HG03565 (cell line): ENCODE data around the gene CACNB2.

Source experiments
- ATAC-seq: cut with Tn5 transposase; IDR thresholded peaks from one replicate; pipeline ENCODE4 v1.9.1; 2021; ENCODE audit warnings: mild to moderate bottlenecking, moderate library complexity; ENCODE audit not compliant: unreplicated experiment

The CACNB2 gene

GRCh38 chr10:18328941-18329340 lies 188.7 kb downstream of the CACNB2 start:
- no peak for ATAC-seq

DNA sequence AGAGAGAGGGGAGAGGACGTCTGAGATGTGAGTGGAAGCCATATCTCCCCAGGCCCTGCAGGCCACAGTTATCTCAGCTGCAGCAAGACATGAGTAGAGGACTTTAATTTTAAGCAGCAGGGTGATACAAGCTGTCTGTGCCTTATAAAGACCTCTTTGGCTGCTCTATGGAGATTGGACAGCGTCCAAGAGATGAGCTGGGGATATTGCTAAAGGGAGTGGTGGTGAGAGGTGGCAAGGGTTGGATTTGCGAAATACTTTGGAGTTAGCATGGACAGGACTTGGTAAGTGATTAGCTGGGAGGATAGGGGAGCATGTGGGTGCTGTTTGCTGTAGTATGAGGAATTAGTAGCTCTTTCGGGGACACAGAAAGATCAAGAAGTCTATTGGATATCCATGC lies 191.8 kb downstream of the CACNB2 start:
- no peak for ATAC-seq

DNA sequence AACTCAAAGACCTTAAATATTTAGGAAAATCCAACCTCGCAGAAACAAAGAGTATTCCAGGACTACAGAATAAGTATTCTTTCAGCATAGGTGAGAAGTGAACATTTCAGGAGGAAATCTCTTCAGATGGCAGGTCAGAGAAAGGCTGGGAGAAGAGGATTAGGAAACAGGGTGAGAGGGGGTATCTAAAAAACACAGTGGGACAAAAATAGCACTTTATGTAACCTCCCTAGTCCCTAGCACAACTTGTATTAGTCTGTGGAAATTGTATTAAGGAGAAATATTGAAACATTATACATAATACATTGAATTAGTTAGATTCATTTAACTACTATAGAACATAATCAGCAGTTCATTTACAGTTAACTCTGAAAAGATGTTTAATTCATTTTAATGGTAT lies 192.3 kb downstream of the CACNB2 start:
- no peak for ATAC-seq

DNA sequence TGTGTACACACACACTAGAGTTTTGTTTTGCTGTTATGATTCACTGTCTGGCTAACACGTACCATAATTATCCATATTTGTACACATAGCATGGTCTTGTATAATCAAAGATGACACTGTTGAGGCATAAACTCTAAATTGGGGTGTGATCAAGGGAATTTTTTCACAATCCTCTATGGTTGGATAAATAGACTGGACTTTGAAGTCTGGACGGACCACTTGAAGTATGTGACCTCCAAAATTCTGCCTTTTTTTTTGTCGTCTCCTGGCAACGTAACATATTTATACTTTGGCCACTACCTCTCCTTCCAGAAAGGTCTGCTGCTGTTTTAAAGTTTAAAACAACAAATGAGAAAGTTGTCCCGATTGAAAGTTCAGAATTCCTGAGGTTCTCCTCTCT lies 193.4 kb downstream of the CACNB2 start:
- no peak for ATAC-seq

DNA sequence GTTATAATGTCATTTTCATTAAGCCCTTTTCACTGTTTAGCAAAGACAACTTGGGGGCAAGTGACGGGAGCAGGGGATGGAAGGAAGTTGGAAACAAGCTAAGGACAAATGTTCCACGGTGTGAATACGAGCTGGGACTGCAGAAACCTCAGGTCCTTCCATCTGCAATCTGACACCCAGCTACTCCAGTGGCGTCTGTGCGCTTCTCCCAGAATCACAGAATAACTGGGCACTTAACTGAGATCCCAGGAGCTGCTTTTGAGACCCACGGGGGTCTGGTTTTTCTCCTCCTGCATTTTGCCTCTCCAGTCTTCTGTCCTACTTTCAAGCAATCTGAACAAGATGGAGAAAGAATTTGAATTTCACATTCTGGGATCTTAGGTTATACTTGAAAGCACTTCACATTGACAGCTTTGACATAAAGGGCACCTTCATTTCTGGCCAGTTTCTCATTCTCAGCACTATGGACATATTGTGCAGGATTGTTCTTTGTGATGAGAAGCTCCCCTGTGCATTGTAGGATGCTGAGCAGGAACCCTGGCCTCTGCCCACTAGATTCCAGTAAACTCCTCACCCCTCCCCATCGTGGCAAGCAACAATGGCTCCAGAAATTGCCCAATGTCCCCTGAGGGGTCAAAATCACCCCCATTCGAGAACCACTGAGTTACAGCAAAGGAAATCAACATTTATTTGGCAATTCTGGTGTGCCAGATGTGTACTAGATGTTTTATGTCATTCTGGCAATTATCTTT lies 194.1 kb downstream of the CACNB2 start:
- ATAC-seq: no peak

- ATAC-seq: no peak
Measured at GRCh38 chr10:18340496-18341051, 200.3 kb downstream of the CACNB2 start.

- no peak for ATAC-seq
Measured at GRCh38 chr10:18341055-18341454, 200.8 kb downstream of the CACNB2 start.

DNA sequence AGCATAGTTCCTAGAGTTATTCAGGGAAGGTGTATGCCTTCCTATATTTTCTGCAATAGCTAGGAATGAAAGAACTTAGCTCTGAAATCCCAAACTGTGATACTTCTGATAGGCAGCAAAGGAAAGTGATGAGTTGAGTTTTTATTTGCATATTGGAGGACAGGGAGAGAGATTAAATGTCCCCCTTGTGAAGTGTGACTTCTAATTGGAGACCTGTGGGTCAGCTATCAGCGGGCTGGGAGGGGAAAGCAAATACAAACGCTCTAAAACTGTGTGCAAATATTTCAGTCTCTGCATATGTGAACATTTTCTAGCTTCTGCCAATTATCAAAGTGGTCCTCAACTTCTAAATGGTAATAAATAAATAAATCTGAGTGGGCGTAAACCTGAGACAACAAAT lies 203.3 kb downstream of the CACNB2 start:
- ATAC-seq: no peak

GRCh38 chr10:18345308-18345707 lies 205.1 kb downstream of the CACNB2 start:
- ATAC-seq: no peak

DNA sequence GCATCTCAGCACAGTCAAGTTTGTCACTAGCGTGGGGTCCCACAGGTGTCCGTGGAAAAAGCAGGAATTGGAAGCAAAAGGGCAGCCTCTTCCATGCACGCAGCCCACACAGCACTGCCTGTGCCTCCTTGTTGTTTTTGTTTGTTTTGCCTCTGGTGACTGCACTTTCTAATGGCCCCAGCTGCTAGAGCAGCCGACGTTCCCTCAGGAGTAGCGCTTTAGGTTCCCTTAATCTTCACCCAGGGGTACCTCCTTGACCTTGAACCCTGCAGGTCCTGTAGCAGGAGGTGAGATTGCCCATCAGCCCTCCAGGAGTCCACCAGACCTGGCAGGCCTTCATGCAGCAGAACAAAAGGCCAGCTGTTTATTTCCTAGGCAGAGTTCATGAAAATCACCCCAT lies 210.1 kb downstream of the CACNB2 start:
- no peak for ATAC-seq

GRCh38 chr10:18351421-18351820 lies 211.2 kb downstream of the CACNB2 start:
- no peak for ATAC-seq

DNA sequence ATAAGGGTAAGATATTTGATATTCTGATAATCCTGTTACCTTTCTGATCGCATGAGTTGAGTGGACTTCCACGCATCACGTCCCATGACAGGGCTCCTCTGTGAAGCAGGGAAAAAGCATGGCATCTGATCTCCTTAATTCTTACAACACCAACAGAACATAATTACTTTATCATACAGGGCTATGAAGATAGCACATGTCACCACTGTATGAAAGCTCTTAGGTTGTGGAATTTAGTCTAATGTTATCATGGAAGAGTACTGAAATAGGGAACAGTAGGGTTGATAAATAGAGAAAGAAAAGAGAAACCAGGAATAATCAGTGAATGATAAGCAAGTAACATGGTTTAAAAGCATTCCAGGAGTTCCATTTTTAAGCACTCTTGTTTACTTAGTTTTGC lies 212.0 kb downstream of the CACNB2 start:
- no peak for ATAC-seq

DNA sequence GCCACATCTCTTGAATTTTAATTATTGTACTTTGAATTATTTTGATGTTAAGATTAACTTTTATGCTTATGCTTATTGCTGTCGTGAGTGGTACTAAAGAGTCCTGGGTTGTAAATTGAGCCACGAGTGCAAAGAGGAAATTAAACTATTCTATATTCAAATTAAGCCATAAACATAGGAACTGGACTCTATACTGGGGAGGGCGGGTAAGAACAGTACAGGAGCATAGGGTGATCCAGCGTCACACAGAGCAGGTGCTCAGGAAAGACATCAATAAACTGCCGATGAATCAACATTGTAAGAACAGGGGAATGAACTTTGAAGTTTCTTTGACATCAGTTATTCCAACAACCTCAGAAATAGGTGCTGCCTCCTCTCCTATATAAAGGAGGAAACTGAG lies 219.6 kb downstream of the CACNB2 start:
- no peak for ATAC-seq

DNA sequence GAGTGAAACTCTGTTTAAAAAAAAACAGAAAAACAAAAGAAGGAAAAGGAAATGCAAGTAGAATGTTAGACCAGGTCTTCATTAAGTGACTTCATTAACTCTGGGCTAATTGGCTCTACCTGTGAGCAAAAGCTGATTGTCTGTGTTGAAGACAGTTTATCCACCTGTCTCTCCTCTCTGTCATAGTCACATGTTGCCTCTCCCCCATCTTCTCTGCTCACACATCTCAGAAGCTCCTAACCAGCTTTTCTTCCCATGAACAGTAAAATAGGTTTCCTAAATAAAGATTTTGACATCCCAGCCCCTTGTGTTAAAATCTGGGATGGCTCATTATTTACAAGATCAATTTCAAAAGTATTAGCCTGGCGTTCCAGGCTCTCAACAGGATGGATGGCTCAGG lies 222.7 kb downstream of the CACNB2 start:
- no peak for ATAC-seq

GRCh38 chr10:18364987-18365775 lies 225.0 kb downstream of the CACNB2 start:
- no peak for ATAC-seq

DNA sequence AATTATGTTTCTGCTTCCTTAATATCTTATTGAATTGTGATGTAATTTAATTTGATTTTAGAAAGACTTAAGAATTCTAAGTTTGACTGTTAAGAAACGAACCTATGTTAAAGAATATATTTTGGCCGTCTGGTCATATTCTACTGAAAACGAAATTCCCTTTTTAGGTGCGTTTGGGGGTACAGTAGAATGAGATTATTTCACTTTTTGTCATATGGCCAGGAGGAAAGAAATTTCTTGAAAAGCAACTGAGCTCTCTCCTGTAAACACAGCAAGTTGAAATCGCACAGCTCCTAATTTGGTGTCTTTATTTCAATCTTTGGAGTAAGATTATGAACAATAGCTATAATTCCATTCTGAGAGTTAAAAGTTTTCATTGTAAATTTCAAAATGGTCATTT lies 227.6 kb downstream of the CACNB2 start:
- ATAC-seq: no peak

- no peak for ATAC-seq
Measured at GRCh38 chr10:18368273-18368672, 228.0 kb downstream of the CACNB2 start.

- no peak for ATAC-seq
Measured at GRCh38 chr10:18368682-18369081, 228.5 kb downstream of the CACNB2 start.

DNA sequence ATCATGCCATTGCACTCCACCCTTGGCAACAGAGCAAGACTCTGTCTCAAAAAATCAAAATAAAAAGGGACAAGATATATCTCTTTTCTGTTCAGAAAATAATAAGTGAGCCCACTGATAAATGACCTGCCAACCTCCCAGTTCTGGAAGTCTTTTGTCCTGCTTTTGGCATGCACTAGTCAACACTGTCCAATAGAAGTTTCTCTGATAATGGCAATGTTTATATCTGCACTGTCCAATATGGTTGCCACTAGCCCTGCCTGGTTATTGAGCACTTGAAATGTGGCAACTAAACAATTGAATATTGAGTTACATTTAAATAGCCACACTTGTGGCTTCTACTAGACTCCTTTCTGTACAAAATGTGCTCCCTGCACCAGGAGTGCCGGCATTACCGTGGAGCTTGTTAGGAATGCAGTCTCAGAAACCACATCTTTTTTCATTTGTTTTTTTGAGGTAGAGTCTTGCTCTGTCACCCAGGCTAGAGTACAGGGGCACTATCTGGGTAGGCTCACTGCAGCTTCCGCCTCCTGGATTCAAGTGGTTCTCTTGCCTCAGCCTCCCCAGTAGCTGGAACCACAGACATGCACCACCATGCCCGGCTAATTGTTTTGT lies 229.7 kb downstream of the CACNB2 start:
- no peak for ATAC-seq

DNA sequence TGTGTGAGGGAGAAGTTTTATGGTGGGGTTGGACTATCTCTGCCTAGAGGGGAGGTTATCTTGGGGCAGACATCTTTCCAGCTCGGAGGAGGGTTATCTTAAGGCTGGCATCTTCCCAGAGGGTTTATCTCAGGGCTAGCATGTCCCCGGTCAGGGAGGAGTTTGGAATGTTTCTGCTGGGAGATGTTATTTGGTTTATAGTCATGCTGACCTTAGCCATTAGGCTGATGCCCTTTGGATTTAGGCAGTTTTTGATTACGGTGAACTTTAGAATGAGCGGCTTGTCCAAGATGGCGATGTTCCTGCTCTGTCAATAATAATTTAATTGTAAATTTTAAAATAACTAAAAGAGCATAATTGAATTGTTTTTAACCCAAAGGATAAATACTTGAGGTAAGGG lies 236.4 kb downstream of the CACNB2 start:
- ATAC-seq: no peak

DNA sequence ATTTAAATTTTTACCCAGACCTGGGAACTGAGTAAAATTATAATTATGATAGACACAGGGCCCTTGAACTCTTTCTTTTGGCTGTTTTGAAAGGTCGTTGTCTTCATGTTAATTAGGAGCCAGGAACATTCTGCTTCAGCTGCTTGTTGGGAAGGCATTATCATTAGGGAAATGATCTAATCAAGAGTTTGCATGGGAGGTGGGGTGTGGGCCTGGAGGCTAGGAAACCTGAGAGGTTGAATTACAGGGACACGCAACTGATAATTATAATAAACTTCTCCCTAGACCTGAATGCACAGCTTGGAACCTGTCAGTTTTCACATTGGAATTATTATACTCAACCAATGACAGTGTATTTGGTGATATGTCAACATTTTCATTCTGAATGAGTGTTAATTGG lies 237.7 kb downstream of the CACNB2 start:
- no peak for ATAC-seq

GRCh38 chr10:18378766-18379165 lies 238.5 kb downstream of the CACNB2 start:
- no peak for ATAC-seq
